Measurements from ENCODE around the gene TC2N.
"Not testable (repeated sequence)": the region's sequence is repeated elsewhere in the genome, so short reads cannot be mapped to it uniquely, and the experiment has no call there.

Gene TC2N

DNA sequence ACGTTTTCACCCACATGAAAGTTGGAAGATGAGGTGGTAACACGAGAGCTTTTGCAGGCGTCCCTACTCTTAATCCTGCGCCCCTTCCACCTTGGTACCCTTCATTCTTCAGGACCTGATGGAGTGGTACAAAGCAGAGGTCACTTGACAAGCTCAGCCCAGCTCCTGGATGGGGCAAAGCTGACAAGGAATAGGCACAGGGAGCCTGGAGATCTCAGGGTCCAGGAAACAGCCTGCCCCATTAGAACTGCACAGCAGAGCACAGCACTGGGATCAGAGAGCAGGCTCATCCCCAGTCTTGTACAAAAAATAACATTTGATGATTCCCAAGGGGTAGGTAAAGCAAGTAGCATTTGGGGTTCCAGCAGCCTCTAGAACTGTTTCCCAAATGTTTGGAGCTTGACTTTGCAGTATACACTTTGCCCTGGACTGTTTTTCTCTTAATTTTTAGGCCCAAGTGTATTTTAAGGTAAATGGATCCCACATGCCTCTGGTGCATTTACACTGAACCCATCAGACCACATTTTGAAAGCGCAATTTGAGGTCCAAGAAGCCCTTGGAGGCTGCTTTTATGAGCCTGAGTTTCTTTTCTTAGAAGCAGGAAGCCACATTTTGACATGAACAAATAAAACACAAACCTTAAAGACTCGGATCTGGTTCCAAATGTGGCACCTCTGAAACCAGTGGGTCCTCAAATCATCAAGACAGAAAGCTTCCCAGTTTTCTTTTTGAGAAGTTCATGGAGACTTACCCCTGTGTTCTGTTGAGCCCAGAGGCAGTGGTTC lies 633 bp downstream of the TC2N start:
- no peak for DNase-seq

GRCh38 chr14:91866061-91866460 lies 1.3 kb downstream of the TC2N start:
- no peak for DNase-seq

DNA sequence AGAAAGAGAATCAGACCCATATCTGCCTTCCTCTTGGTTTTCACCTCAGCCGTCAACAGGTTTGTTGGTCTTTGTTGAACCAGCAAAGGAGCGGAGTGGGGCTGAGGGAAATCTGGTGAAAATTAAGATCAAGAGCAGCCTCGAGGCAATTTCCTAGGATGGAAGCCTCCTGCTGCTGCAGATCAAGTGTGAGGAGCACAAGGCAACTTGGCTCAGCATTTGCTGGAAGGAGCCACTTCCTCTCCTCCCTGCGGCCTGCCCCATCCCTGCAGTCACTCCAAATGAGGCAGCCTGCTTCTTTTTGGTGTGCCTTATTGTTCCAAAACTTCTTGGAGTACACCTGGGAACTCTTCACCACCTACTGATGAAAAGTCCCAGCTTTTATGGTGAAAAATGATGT lies 4.9 kb downstream of the TC2N start:
- no peak for DNase-seq

- DNase-seq, result no peak
Observed at GRCh38 chr14:91861091-91861490, 6.2 kb downstream of the TC2N start.

- no peak for DNase-seq
Observed at GRCh38 chr14:91860238-91860637, 7.1 kb downstream of the TC2N start.

GRCh38 chr14:91858536-91859275 lies 8.6 kb downstream of the TC2N start:
- DNase-seq, result no peak

DNA sequence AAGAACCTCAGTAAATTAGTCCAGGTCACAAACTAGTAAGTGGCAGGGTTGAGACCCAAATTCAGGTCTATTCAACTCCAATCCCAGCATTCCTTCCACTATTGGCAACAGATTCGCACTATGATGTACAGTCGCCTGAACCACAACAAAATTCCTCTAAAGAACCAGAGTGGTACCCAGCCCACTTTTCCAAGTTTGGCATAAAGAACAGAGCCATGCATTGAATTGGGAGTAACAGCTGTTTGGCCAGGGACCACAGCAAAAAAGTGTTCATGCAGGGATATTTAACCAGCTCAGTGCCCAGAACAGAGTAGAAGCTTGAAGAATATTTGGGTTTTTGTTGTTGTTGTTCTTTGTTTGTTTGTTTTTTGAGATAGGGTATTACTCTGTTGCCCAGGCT lies 9.7 kb downstream of the TC2N start:
- DNase-seq, result no peak

GRCh38 chr14:91854327-91854934 lies 12.9 kb downstream of the TC2N start:
- no peak for DNase-seq

DNA sequence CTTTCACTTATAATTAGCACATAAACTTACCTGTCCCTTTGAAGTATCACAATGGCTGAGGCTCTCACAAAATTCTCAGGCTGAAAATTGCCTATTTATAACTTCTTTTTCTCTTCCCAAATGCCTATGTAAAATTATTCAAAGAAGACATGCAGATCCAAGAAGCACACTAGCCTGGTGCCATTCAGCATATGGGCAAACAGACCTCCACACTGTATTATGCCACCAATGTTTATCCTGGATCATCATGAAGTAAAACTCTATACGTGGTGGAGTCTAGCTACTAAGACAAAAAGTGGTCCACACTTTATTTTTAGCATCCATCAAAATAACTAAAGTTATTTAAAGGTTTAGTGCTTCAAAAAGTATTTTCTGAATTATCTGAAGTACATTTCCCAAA lies 15.8 kb downstream of the TC2N start:
- DNase-seq, result no peak

GRCh38 chr14:91848504-91849001 lies 18.8 kb downstream of the TC2N start:
- DNase-seq, result no peak

- DNase-seq, result no peak
Observed at GRCh38 chr14:91847693-91848092, 19.6 kb downstream of the TC2N start.

GRCh38 chr14:91845652-91846051 lies 21.7 kb downstream of the TC2N start:
- DNase-seq, result no peak

DNA sequence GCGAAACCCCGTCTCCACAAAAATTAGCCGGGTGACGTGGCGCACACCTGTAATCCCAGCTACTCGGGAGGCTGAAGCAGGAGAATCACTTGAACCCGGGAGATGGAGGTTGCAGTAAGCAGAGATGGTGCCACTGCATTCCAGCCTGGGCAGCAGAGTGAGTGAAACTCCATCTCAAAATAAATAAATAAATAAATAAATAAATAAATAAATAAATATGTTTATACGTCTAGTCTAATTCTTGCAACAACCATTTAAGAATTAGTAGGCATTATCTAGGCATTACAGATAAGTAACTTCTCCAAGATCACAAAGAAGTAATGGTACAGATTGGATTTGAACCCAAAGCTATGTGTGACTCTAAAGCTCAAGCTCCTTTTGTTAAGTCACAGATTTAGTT lies 22.3 kb downstream of the TC2N start:
- not testable (repeated sequence) for DNase-seq

DNA sequence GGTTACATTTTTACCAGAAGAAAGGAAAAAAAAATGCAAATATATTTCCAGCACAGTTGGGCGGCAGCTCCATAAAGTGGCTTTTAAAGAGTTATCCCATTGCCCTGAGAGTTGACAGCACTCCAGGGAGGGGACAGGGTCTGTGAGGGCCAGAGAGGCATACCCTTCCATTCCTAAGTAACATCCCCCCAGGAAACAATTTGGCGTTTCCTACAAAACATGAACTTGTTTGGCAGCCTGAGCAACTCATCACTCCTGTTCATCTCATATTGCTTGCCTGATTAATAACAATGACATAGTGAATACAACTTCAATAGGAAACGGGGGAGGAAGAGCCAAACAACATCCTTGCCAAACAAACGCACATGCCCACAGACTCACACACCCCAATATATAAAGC lies 23.3 kb downstream of the TC2N start:
- no peak for DNase-seq

- no peak for DNase-seq
Observed at GRCh38 chr14:91843437-91843836, 23.9 kb downstream of the TC2N start.

DNA sequence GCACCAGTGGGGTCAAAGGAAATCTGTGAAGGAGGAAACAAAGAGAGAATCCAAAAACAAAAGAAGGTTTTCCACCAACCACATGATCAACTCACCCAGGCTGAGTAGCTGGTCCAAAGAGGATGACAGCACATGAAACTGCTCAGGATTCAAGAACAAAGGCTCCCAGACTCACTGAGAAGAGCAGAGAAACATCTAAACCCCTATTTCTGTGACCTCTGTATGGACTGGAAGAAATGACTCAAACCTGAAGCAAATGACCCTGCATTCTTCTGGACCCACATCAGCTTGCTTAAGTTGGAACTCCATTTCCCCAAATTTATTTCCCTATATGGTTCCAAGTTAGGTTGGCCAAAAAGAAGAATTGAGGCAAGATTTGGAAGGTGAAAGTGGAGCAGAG lies 26.3 kb downstream of the TC2N start:
- no peak for DNase-seq

GRCh38 chr14:91839749-91840148 lies 27.6 kb downstream of the TC2N start:
- no peak for DNase-seq

DNA sequence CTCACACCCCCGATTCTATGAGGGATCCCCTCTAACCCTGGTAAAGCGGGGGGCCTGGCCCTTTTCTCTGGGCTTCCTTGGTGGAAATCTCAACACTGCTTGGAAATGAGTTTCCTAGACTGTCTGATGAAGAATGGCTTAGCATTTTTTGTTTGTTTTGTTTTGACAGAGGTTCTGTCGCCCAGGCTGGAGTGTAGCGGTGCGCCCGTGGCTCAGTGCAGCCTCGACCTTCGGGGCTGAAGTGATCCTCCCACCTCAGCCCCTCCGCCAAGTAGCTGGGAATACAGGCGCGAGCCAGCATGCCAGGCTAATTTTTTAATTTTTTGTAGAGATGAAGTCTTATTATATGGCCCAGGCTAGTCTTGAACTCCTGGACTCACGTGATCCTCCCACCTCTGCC lies 30.3 kb downstream of the TC2N start:
- DNase-seq, result no peak

DNA sequence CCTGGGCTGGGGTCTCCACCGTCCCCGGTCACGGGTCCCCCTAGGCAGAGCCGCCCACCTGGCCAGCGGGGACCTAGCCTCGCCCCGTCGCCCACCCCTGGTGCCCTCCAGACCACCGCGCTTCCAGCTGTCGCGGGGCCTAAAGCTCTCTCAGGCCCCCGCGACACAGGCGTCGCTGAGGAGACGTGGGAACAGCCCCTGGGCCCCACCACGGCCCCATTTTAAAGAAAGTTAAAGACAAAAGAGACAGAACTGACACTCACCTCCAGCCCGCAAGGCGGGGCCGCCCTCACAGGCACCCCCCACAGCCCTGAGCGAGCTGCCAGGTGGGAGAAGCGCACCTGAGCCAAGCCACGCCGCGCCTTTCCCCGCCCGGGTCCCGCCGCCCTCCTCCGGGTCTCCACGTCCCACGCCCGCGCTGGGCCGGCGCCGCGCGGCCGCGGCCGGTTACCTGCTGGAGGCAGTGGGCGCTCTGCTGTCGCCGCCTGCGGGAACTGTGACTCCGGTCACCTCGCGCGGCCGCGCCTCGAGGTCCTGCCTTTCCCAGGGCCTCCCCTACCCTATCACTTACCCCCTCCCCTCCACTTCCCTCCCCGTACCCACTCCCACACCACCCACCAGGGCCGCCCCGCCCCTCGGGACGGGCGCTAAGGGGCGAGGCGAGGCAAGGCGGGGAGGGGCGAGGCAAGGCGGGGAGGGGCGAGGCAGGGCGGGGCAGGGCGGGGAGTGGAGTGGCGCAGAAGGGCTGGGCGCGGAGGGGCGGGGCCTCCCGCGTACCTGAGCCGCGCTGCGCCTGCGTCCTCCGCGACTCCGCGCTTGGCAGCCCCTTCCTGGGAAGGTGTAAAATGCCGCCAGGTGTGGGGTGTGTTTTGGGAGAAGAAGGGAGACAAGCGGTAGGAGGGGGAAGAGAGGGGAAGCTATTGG lies 31.2 kb downstream of the TC2N start:
- peak; percentile 96 for DNase-seq

GRCh38 chr14:91835197-91835919 lies 32.0 kb downstream of the TC2N start:
- DNase-seq, result no peak

- DNase-seq, result no peak
Observed at GRCh38 chr14:91834571-91834970, 32.8 kb downstream of the TC2N start.

DNA sequence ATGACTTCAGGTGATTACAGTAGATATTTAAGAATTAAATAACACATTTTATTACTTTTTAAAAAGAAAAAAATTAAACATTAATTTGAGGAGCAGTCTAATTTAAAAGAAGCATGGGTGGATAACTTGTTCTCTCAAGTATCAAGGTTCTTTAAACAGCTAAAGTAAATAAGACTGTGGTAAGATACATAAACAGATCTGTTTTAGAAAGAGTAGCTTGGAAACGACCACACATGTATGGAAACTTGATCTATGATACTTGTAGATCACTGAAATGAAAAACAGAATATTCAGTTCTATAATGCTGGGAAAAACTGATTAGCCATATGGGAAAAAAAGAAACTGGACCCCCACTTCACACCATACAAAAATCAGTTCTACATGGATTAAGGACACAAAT lies 36.0 kb downstream of the TC2N start:
- DNase-seq, result no peak
